HuH-7.5 (cell line): Measurements from ENCODE around the gene PPP2R2C.

ENCODE experiments used
- DNase-seq: peaks from one replicate; pipeline ENCODE4 v3.0.0; 2011; ENCODE audit warnings: low spot score

PPP2R2C gene

DNA sequence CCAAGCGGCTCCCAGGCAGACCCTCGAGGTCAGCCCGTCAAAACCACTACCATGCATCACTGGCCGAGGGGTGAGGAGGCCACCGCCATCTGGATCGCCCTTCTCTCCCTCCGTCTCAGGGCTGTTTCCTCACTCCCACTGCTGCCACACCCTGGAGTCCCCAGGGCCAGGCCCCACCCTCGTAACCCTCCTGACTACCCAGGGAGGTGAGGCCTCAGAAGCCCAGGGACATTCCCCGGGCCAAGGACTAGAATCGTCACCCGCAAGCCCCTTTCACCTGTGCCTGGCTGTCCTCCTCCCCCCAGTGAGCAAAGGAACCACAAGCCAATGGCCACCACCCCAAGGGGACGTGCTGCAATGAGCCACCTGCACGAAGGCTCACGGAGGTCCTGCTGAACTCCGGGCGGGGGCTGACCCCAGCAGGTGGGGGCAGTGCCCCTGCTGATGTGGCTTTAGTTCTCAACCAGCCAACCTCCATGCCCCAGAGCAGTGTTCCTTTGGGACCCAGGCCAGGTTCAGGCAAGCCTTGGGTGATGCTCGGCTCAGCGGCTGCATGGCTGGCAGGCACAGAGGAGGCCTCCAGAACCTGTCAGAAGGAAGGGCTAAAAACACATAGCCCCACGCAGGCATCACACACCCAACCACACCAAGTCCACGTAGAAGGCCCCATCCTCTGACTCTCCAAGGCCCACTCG is 23.8 kb downstream of the PPP2R2C start:
- DNase-seq, result no peak

DNA sequence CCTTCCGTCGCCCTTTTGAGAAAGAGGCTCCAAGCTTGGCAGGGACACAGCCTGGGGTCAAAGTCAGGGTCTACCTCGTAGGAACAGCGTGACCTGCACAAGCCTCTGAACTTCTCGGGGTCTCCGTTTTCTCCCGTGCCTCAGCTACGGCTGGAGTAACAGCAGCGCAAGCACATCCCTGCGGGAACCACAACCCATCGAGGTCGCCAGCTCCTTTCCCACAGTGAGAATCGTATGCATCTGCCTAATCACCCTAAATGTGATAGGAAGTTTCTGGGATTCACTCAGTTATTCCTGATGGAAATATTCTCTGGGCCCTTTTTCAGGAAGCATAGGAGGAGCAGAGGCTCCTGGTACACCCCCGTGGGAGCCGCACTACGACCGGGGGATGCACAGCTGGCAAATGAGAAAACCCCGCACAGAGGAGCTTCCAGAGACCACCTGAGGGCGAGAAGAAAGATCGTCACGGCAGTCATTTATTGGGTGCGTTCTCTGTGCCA is 24.7 kb downstream of the PPP2R2C start:
- no peak for DNase-seq

DNA sequence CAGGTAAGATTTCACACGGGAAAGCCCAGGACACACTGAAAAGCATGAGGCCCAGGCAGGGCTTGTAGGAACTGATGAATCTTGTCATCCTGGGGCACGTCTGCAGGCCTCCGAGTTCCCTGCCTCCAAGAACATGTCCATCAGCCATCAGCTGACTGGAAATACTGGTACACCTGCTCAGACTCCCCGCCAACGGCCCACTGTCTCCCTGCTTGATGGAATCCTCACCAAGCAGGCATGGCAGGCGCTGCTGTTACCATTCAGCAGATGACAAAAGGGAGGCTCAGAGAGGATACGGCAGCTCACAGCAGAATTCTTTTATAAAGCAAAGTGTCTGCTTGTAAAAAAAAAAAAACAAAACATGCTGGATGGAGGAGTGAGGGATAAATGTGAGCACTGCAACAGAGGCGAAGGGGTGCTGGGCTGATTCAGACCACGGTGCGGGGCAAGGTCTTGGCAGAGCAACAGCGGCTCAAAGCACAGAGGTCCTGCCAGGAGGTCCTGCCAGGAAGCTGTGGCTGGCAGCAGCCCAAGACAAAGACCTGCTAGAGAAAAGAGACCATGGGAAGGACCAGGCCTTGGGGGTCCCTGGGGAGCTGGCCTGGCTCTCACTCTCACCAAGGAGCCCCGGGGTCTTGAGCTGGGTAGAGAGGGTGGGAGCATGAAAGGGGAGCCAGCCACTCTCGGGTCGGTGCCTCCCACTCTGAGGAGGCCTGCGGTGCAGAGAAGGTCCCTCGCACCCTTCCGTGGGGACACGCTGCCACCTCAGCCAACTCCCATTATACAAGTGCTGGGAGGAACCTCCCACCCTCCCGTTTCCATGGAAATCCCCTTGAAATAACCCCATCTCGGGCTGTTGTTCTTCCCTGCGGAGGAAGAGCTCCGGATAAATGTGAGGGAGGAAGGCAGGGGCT is 25.6 kb downstream of the PPP2R2C start:
- no peak for DNase-seq

DNA sequence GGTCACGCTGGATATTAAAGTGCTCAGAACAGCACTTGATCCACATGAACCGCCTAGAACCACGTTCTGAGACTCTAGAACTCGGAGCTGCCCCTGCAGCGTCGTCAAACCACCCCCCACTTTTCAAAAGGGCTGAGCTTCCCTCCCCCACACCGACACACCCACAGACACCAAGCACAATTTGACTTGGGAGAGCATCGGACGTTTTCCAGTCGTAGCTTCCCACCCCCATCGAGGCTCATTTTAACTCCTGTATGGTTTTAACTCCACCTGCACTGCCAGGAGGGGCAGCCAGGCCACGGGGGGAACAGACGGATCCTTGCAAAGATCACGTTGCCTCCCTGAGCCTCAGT is 26.3 kb downstream of the PPP2R2C start:
- no peak for DNase-seq

DNA sequence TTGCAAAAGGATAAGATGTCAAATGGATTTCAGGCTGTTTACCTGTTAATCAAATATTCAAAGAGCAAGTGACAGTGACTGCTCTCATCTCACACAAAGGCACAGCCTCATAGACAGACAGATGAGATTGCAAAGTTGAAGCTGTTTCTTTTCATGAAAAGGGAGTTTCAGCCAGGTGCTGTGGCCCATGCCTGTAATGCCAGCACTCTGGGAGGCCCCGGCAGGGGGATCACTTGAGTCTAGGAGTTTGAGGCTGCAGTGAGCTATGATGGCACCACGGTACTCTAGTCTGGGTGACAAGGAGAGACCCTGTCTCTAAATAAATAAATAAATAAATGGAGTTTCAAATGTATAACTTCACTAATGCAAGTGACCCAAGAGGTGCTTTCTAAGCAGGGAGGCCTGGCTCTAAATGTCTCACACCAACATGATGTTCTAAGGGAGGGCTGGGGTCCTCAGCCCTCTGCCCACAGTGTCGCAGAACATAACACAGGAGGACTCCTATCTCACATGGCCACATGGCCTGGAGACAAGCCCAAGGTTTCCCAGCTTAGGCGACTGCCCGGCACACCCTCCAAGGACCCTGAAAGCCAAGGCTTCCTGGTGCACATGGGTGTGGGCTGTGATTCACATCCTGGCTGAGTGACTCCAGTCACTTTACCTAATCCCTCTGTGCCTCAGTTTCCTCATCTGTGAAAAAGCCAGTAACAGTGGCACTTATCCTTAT is 26.8 kb downstream of the PPP2R2C start:
- no peak for DNase-seq

DNA sequence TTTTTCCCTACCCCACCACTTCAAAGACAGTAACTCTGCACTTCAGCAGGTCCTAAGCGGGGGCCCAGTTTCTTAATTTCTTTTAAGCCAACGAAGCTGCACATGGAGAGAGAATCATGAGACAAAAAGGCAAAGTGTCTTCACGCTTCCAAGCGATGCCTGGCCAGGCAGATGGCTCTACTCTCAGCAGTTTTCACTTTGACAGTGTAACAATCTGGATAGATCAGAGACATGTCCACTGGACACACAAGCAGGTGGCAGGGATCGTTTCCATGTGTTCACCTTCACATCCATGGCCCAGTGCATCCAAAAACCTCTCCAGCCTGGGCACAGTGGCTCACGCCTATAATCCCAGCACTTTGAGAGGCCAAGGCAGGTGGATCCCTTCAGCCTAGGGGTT is 27.8 kb downstream of the PPP2R2C start:
- no peak for DNase-seq

DNA sequence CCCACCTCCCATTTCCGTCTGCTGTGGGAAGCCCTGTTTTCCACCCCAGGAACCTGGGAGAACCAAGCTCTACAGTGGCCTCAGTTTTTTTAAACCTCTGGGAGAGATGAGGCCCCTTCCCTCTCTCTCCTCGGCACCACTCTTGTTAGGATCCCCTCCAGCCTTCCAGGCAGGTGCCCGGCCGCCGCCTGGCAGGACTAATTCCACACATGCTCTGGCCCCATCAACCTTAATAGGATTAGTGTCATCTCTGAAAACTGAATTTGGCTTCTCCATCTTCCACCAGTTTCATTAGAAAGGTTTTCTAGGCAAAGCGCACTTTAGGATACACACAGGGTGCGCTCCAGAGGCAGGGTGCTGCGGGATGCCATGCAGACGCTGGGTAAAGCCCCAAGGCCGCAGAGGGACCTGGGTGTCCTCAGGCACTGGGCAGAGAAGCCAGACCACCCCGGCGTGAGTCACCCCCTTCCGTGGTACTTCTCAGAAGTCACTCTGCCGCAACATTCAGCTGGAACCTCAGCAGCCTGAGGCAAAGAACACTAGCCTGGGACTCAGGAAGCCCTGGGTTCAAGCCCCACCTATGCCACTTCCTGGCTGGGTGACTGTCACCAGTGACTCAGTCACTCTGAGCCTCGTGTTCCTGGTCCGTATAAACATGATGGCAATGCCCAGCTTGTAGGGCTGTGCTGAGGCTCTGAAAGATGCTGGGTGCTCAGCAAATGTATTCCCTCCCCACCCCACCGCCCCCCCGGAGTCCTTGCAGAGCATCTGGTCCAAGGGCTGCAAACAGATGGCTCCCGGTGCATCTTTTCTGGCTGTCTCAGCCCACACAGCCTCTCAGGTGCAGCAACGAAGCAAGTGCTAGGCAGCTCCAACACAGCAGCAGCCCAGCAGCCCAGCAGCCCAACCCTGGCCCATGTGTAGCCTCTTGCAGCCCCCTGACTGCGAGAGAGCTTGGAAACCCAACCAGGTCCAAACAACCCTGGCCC is 29.1 kb downstream of the PPP2R2C start:
- DNase-seq, result no peak

DNA sequence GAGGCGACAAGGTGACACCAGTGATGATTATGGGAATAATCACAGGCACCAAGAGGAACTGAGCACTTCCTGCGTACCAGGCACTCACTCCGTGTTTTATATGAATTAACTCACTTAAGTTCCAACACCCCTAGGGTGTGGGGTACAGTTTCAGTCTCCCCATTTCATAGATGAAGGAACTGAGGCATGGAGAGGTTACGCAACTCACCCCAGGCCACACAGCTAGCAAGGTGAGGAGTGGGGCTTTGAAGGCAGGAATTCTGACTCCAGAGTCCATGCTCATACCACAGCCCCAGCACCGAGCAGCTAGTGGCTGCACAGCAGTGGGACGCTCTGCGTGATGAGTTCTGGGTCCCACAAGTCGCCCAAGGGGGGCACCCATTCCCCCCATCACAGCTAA is 29.9 kb downstream of the PPP2R2C start:
- no peak for DNase-seq

DNA sequence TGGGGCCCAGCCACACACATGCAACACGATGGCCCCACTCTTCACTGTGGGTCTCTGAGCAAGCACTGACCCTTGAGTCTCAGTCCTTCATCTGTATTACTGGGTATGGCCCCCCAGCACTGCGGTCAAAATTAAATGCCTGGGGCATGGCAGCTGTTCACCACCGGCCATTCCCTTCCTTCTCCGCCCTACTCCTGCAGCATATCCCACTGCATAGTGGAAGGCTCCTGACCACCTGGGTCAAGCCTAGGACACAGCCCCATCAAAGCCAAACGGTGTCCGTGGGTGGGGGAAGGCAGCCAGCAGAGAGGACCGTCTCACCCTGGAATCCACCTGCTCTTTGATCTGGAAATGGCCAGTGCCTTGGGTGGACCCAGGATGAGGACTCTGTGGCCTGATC is 30.7 kb downstream of the PPP2R2C start:
- DNase-seq, result no peak

DNA sequence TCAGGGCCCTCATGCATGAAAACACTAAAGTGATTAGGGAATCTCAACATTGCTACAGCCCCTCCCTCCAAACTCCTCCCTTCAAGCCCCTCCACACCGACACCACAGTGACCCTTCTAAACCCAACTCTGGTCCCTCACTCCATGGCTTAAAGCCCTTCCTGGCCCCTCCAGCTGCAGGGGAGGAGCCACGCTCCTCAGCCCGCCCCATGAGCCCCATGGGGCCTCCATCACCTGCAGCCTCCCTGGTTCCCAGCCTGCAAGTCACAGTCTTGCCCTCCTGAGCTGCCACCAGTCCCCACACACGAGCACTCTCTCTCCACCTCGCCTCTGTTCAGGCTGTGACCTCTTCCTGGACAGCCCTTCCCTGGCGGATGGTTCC is 31.2 kb downstream of the PPP2R2C start:
- no peak for DNase-seq

DNA sequence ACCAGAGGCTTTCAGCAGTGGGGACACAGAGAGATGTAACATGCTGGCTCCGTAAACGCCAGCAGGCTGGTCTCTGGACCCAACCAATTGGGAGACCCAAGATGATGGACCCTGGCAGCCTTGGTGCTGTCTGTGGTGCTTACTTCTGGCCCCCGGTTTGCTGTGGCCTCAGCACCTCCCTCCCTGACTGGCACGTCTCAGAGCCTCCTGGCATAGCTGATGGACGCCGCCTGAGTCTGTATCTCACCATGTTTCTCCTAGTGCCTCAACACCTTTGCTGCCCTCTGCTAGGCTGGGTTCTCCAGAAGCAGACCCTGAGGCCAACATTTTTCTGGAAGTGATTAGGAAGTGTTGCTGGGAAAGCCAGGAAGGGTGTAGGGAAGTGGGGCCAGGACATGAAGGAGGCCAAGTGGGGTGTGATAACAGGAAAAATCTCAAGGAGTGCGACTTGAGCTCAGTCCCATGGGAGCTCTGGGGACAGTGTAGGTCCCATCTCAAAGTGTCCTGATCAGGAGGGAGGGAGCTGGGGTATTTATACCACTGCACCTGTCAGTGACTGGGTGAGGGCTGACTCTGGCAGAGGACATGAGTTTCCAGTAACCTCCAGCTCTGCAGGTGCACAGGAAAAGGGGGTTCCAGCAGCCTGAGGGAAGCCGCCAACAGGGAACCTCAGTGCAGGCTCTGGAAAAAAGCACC is 31.8 kb downstream of the PPP2R2C start:
- DNase-seq, result no peak

DNA sequence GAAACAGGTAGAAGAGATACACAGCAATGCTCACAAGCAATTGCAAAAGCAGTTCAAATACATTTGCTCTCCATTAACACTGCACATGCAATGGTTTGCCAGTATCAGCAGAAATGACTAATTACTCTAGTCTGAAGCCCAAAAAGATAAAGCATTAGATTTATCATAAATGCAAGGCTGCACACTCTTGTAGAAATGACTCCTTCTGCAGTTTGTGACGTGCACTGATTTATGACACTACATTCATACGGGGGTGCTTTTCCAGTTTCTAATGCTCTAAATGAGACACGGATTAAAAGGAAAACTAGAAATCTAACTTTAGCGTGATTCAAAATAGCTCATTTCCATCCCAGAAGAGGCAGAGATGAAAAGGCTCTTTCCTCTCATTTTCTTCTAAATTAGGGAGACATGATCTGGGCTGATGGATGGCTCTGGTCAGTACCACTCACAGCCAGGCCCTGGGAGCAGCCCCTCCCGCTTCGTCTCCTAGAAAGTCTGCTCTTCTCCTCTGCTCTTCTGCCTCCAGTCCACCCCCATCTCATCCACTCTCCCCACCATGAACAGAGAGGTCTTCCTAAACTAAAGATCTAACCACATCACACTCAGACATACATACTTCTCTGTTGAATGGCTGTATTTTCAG is 33.2 kb downstream of the PPP2R2C start:
- no peak for DNase-seq

DNA sequence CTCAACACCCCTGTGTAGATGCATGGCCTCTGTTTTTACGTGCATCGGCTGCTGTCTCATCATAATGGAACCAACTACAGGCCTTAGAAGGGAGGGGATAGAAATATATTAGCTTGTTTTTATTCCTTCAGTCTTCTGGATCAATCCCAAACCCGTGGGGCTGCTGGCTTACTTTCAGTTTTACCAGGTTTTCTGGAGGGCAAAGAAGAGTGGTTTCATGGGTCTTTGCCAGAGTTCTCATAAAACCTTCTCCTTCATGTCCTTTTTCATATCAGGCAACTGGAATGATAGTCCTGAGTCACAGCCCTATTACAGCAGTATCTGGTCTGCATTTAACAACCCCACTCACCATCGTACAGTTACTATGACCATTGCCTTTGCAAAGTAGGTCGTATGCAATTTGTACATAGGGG is 34.6 kb downstream of the PPP2R2C start:
- no peak for DNase-seq

DNA sequence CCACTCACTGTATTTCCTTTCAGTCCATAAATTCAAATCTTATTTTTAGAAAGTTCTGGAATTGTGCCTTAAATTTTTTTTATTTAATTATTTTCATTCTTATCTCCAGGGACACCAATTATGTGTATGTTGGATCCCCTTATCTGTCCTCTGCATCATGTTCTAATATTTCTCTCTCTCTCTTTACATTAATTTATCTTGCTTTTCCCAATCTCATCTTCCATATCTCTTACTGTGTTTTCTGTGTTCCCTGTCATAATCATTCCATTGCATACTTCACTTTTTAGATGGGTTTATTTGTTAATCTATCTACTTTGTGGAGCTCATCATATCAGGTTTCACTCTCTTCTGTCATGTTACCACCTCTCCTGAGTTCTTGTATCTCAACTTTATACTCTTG is 37.4 kb downstream of the PPP2R2C start:
- DNase-seq, result no peak

DNA sequence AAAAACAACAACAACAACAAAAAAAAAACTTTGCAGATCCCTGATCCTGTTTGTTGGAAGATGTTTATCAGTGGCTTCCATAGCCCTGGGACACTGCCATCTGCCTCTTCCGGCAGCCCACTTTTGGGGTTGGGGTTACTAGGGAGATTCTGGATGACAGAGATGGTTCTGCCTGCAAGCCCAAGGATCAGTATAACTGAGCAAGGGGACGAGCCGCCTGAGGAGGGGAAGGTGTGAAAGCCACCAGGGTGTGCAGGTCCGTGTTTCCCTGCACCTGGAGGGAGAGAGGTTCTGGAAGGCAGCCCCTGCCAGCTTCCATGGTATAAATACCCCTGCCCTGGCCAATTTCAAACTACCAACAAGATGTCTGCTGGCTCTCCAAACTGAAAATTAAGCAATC is 41.5 kb downstream of the PPP2R2C start:
- no peak for DNase-seq

DNA sequence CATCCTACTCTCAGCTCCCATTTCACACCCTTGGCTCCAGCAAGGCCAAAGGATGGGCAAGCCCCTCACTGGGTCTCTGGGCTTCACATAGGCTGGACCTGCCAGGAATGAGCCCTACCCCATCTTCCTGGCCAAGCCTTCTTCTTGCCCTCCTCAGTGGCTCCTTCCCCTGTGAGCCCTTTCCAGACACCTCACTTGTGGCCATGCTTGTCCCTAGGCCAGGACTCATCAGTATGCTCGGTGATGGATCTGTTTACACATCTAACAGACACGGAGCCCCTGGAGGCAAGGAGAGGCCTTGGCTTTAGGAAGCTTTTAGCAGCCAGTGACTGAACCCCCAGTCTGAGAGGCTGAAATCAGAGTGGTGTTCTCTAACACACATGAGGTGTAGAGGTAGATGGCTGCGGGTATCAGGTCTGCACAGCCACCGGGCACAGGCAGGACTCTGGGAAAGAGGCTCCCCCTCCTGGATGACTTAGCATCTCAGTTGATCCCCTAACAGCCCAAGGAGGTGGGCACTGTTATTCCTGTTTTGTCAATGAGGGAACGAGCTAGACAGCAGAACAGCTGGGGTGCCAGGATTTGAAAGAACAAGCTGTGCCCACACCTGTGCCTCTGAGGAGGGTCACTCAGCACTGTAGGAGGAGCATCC is 44.8 kb downstream of the PPP2R2C start:
- DNase-seq, result no peak

DNA sequence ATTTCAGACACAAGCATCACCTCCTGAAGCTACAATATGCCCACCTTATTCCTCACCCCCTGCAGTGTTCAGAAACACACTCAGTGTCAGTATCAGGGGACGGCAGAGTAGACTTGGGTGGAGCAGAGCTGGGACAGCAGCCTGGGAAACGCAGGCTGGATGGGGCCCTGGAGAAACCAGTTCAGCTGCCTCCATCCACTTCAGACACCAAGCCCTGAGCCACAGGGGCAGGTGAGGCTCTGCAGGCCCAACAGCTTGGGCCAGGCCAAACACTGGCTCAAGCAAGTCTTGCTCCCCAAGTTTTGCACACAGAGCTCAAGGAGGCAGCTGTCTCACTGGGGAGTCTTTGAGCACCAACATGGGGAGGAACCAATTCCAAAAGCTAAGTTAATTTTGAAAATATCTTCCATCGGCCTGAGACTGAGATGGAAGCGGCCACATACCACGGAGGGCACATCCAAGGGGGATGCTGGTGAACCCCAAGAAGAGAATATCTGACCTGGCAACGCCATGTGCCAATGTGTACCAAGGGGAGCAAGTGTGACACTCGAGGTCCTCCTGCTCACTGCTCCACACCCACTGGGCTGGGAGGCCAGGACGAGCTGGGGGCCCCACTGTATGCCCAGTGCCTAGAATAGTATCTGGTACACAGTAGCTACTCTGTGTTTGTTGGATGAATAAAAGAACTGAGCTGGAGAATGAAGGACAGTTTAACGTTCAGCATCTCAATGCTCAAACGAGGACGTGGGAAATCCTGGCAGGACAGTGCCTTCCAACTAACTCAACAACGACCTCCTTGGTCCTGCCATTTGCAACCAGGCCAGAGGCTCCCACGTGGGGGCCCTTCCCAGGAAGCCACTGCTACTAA is 45.6 kb downstream of the PPP2R2C start:
- no peak for DNase-seq

DNA sequence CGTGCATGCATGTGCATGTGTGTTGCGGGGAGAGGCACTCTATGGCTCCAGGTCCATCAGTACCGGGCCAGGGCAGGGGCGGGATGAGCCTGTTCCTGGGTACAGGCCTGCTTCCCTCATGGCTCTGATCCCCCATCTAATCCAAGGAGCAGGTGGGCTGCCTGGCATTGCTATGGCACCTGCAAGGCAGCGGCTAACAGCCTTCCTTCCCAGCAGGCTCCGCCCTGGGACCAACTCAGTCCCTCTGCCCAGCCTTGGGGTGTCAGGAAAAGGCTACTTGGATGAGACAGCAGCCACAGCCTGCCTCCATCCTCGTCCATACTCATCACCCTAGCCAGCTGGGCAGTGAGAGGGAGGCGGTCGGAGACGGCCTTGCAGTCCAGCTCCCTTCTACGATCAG is 46.5 kb downstream of the PPP2R2C start:
- no peak for DNase-seq

DNA sequence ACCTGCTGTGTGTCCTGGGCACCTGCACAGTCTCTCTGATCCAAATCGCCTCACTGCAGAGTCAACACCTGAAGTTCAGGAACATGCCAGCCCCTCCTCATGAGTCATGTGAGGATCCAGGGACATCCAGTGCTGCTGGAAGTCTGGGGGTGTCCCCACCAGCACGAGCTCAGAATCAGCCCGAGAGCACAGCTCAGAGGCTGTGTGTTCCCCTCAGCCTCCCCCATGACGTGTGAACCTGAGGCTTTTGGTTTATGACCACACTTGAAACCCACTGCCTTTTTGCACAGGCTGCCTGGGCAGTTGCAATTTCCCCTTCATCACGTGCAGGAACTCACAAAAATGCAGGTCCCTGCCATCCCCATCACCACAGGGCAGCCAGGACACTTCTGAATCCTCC is 47.1 kb downstream of the PPP2R2C start:
- no peak for DNase-seq
